Left renal pelvis (tissue), 4 donors: Measurements from ENCODE around the gene LINGO3. TPM values are rescaled to one million over a fixed set of nuclear protein-coding genes. Genes with fewer than 3 reads are reported as not detected.
"Not testable (repeated sequence)": the region's sequence is repeated elsewhere in the genome, so short reads cannot be mapped to it uniquely, and the experiment has no call there.

Experiments used
- DNase-seq, 4 donors: peaks; one replicate each; pipeline ENCODE4 v3.0.0-alpha.2; 2013; ENCODE audit warnings: low read depth in 4 of 4, low spot score in 3 of 4
- polyA plus RNA-seq, 4 donors: library from polyadenylated mRNA; unstranded; fragments of 120-200 nt; gene quantifications; one replicate each; pipeline ENCODE4 v1.2.1, GENCODE V29; 2013; ENCODE audit not compliant: insufficient read length in 4 of 4

The LINGO3 gene
- polyA plus RNA-seq, 4 donors, result 0.13 to 0.14 TPM; not detected in 2

- no peak for DNase-seq
Measured at GRCh38 chr19:2283835-2284507, 24.0 kb downstream of the LINGO3 start.

- no peak for DNase-seq
Measured at GRCh38 chr19:2282862-2283237, 25.1 kb downstream of the LINGO3 start.

DNA sequence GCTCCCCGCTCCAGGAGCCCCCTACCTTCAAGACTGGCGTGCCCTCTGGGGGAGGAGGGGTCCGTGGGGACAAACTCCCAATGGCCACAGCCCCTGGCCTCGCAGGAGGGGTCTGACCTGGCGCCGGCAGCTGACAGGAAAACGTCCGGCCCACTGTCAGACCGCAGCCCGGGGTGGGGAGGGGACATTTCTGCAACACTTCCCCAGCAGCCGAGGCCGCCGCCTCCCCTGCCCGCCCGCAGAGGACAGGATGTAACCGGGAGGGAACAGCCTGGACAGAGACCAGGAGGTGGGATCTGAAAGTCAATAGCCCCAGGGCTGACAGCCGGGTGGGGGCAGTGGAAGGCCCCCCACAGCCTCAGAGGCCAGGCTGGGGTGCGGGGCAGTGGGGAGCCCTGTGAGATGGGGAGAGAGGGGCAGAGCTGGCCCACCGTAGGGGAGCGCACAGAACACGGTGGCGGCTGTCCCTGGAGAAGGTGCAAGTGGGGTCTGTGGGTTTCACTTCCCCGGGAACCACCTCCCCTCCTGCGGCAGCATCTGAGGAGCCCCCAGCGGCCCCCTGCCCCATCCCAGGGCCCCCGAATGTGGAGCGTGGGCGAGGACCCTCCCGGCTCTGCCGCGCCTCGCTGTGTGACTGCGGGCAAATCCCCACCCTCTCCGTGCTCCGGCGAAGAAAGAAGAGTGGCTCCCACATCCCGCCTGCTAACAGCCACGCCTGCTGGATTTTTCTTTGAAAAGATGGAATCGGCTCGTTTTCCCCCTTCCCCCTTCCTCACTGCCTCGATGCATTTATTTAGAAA, 25.7 kb downstream of the LINGO3 start, which contains the start of gene PEAK3:
Gene PEAK3 (minus strand): TSS at position 114 of the 800 bp plus-strand sequence. CDS start 1,244 bp downstream, outside the sequence.
- DNase-seq, result no peak

DNA sequence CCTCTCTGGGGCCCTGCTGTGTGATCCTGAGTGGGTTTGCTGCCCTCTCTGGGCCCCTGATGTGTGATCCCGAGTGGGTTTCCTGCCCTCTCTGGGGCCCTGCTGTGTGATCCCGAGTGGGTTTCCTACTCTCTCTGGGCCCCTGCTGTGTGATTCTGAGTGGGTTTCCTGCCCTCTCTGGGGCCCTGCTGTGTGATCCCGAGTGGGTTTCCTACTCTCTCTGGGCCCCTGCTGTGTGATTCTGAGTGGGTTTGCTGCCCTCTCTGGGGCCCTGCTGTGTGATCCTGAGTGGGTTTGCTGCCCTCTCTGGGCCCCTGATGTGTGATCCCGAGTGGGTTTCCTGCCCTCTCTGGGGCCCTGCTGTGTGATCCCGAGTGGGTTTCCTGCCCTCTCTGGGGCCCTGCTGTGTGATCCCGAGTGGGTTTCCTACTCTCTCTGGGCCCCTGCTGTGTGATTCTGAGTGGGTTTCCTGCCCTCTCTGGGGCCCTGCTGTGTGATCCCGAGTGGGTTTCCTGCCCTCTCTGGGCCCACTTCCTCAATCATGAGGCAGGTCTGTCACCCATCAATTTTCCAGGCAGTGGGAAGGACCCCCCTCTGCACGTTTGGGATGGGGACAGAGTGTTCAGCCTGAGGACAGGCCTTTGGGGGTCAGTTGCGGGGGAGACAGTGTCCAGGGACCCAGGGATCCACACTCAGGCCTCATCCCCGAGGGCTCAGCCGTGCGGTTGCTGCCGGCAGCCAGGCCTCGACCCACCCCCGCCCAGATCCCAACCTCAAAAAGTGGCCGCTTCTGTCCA, 26.5 kb downstream of the LINGO3 start:
- DNase-seq, result not testable (repeated sequence)

DNA sequence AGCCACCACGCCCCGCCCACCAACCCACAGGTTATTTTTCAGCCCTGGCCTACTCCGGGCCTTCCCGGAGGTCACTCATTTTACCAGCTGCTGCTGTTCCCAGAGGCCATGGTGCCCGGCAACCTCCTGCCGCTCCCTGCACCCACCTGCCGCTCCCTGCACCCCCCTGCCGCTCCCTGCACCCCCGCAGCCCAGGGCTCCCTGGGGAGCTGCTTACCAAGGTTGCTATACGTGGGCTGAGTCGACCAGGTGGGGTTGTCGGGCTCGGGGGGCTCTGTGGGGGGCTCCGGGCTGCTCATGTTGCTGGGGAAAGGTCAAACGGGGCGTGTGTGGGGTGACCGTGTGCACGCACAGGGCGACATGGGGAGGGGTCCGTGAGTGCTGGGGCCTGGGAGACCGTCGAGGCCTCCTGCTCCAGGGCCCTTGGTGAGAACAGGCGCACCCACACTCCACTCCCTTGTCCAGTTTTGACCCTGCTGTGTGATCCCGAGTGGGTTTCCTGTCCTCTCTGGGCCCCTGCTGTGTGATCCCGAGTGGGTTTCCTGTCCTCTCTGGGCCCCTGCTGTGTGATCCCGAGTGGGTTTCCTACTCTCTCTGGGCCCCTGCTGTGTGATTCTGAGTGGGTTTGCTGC, 27.2 kb downstream of the LINGO3 start:
- DNase-seq, result no peak

DNA sequence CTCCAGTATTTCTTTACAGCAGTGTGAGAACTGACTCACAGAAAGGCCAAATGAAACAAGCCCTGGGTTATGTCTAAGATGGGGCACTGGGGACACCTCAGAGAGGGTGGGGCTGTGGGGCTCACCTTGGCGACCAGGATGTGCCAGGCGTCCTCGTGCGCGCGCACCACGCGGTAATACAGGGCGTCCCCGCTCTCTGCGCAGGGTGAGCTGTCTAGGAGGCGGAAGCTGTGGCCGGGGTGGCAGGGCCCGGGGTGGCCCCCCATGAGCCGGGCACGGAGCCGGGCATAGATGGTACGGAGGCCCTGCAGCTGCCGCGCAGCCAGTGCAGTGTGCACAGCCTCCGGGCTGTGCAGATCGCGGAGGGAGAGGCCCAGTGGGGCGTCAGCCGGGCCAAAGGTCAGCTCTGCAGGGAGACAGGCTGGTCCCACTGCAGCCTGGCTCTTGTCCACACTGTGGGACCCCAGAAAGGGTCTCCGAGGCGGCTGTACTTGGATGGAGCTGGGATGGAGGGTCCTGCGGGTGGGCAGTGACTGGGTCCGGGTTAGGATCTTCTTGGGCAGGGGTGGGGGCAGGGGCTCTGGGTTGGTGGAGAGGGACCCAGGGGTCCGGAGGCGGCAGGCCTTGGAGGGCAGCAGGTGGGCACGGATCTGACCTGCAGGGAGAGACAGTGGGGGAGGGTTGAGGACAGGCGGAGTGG, 29.3 kb downstream of the LINGO3 start:
- no peak for DNase-seq

GRCh38 chr19:2277138-2277537, 30.8 kb downstream of the LINGO3 start:
- no peak for DNase-seq

GRCh38 chr19:2276429-2276986, 31.4 kb downstream of the LINGO3 start:
- no peak for DNase-seq

GRCh38 chr19:2275588-2276428, 32.1 kb downstream of the LINGO3 start:
- no peak for DNase-seq

- DNase-seq, result no peak
Measured at GRCh38 chr19:2274931-2275535, 32.9 kb downstream of the LINGO3 start.

GRCh38 chr19:2274185-2274711, 33.7 kb downstream of the LINGO3 start:
- DNase-seq, result no peak

GRCh38 chr19:2273356-2274184, 34.4 kb downstream of the LINGO3 start:
- DNase-seq, result no peak

- DNase-seq, result no peak
Measured at GRCh38 chr19:2271234-2272103, 36.5 kb downstream of the LINGO3 start.

GRCh38 chr19:2270423-2271233, 37.3 kb downstream of the LINGO3 start:
- no peak for DNase-seq

- DNase-seq, result no peak
Measured at GRCh38 chr19:2270157-2270422, 37.9 kb downstream of the LINGO3 start.
